ENCODE data around the gene CRIP1. TPM values are rescaled to one million over a fixed set of nuclear protein-coding genes. Genes with fewer than 3 reads are reported as not detected.

The CRIP1 gene
- total RNA-seq, 1 experiment from 2014 or later, result 0.39 TPM

- DNase-seq (ENCODE audit: low read depth in 1 of 2, low spot score in 2 of 2), result no peak
- H3K27ac ChIP-seq, result no peak overlapping the region
- no peak overlapping the region for H3K4me3 ChIP-seq
- no peaks in the 10 kb centered on the region for H3K27me3 ChIP-seq (replicated peaks)
- peaks cover 32% of the 10 kb centered on the region for H3K36me3 ChIP-seq
- no peaks in the 10 kb centered on the region for H3K4me1 ChIP-seq (replicated peaks)
- H3K9me3 ChIP-seq (replicated peaks), result no peaks in the 10 kb centered on the region
These were observed 28.1 kb upstream of the CRIP1 start for GRCh38 chr14:105458571-105458970.

- no peak overlapping the region for H3K27ac ChIP-seq
- peaks cover 2% of the 10 kb centered on the region for H3K4me1 ChIP-seq (replicated peaks)
- no peak overlapping the region for H3K4me3 ChIP-seq
- H3K36me3 ChIP-seq, result peaks cover 37% of the 10 kb centered on the region
- no peaks in the 10 kb centered on the region for H3K27me3 ChIP-seq (replicated peaks)
- H3K9me3 ChIP-seq (replicated peaks), result no peaks in the 10 kb centered on the region
- DNase-seq (ENCODE audit: low read depth in 1 of 2, low spot score in 2 of 2), result no peak
These were observed 26.6 kb upstream of the CRIP1 start for GRCh38 chr14:105460116-105460515.

- Histone ChIP-seq H3K4me1 (replicated peaks) (peaks cover 7% of the 10 kb centered on the region), H3K9me3 (replicated peaks) (no peaks in the 10 kb centered on the region), H3K36me3 (peaks cover 37% of the 10 kb centered on the region), H3K27me3 (replicated peaks) (no peaks in the 10 kb centered on the region), H3K27ac (no peak overlapping the region), H3K4me3 (no peak overlapping the region)
- DNase-seq (ENCODE audit: low read depth in 1 of 2, low spot score in 2 of 2), result no peak
These were observed 26.1 kb upstream of the CRIP1 start for GRCh38 chr14:105460616-105461015.

- H3K4me3 ChIP-seq, result no peak overlapping the region
- no peaks in the 10 kb centered on the region for H3K9me3 ChIP-seq (replicated peaks)
- H3K27ac ChIP-seq, result no peak overlapping the region
- H3K27me3 ChIP-seq (replicated peaks), result no peaks in the 10 kb centered on the region
- H3K4me1 ChIP-seq (replicated peaks), result peaks cover 9% of the 10 kb centered on the region
- peaks cover 35% of the 10 kb centered on the region for H3K36me3 ChIP-seq
- no peak for DNase-seq (ENCODE audit: low read depth in 1 of 2, low spot score in 2 of 2)
These were observed 24.8 kb upstream of the CRIP1 start for GRCh38 chr14:105461903-105462302.

- no peaks in the 10 kb centered on the region for H3K9me3 ChIP-seq (replicated peaks)
- H3K4me1 ChIP-seq (replicated peaks), result peaks cover 9% of the 10 kb centered on the region
- no peaks in the 10 kb centered on the region for H3K27me3 ChIP-seq (replicated peaks)
- no peak overlapping the region for H3K27ac ChIP-seq
- no peak for DNase-seq (ENCODE audit: low read depth in 1 of 2, low spot score in 2 of 2)
- H3K4me3 ChIP-seq, result no peak overlapping the region
- H3K36me3 ChIP-seq, result peaks cover 47% of the 10 kb centered on the region
These were observed 22.2 kb upstream of the CRIP1 start for GRCh38 chr14:105464501-105464900.

- Histone ChIP-seq H3K4me1 (replicated peaks) (peaks cover 9% of the 10 kb centered on the region), H3K27me3 (replicated peaks) (no peaks in the 10 kb centered on the region), H3K9me3 (replicated peaks) (no peaks in the 10 kb centered on the region), H3K36me3 (peaks cover 47% of the 10 kb centered on the region), H3K27ac (no peak overlapping the region), H3K4me3 (no peak overlapping the region)
- DNase-seq (ENCODE audit: low read depth in 1 of 2, low spot score in 2 of 2), result no peak
These were observed 21.3 kb upstream of the CRIP1 start for GRCh38 chr14:105465209-105466031.

- peaks cover 47% of the 10 kb centered on the region for H3K36me3 ChIP-seq
- H3K9me3 ChIP-seq (replicated peaks), result no peaks in the 10 kb centered on the region
- no peaks in the 10 kb centered on the region for H3K27me3 ChIP-seq (replicated peaks)
- no peak overlapping the region for H3K4me3 ChIP-seq
- H3K27ac ChIP-seq, result no peak overlapping the region
- DNase-seq (ENCODE audit: low read depth in 1 of 2, low spot score in 2 of 2), result no peak
- peaks cover 9% of the 10 kb centered on the region for H3K4me1 ChIP-seq (replicated peaks)
These were observed 20.0 kb upstream of the CRIP1 start for GRCh38 chr14:105466531-105467248.

GRCh38 chr14:105467249-105467941, 19.3 kb upstream of the CRIP1 start:
- H3K9me3 ChIP-seq (replicated peaks), result no peaks in the 10 kb centered on the region
- H3K27ac ChIP-seq, result no peak overlapping the region
- H3K4me3 ChIP-seq, result no peak overlapping the region
- no peaks in the 10 kb centered on the region for H3K27me3 ChIP-seq (replicated peaks)
- peaks cover 9% of the 10 kb centered on the region for H3K4me1 ChIP-seq (replicated peaks)
- peaks cover 47% of the 10 kb centered on the region for H3K36me3 ChIP-seq
- no peak for DNase-seq (ENCODE audit: low read depth in 1 of 2, low spot score in 2 of 2)

GRCh38 chr14:105467942-105468471, 18.7 kb upstream of the CRIP1 start:
- Histone ChIP-seq H3K36me3 (peaks cover 42% of the 10 kb centered on the region), H3K4me1 (replicated peaks) (peaks cover 9% of the 10 kb centered on the region), H3K9me3 (replicated peaks) (no peaks in the 10 kb centered on the region), H3K4me3 (no peak overlapping the region), H3K27ac (no peak overlapping the region), H3K27me3 (replicated peaks) (no peaks in the 10 kb centered on the region)
- no peak for DNase-seq (ENCODE audit: low read depth in 1 of 2, low spot score in 2 of 2)

- Histone ChIP-seq H3K27me3 (replicated peaks) (0 out of 2 replicates have a peak, but pooled peaks cover 2% of the 10 kb centered on the region), H3K9me3 (replicated peaks) (no peaks in the 10 kb centered on the region), H3K4me3 (no peak overlapping the region), H3K27ac (no peak overlapping the region), H3K4me1 (replicated peaks) (peaks cover 13% of the 10 kb centered on the region), H3K36me3 (peaks cover 39% of the 10 kb centered on the region)
- DNase-seq (ENCODE audit: low read depth in 1 of 2, low spot score in 2 of 2), result no peak
These were observed 18.0 kb upstream of the CRIP1 start for GRCh38 chr14:105468621-105469241.

GRCh38 chr14:105469456-105470349, 17.0 kb upstream of the CRIP1 start:
- peaks cover 4% of the 10 kb centered on the region for H3K27me3 ChIP-seq (replicated peaks)
- no peak for DNase-seq (ENCODE audit: low read depth in 1 of 2, low spot score in 2 of 2)
- H3K4me3 ChIP-seq, result no peak overlapping the region
- H3K9me3 ChIP-seq (replicated peaks), result no peaks in the 10 kb centered on the region
- peaks cover 33% of the 10 kb centered on the region for H3K36me3 ChIP-seq
- H3K27ac ChIP-seq, result no peak overlapping the region
- H3K4me1 ChIP-seq (replicated peaks), result peaks cover 21% of the 10 kb centered on the region

- H3K27ac ChIP-seq, result no peak overlapping the region
- H3K4me3 ChIP-seq, result no peak overlapping the region
- H3K4me1 ChIP-seq (replicated peaks), result peaks cover 24% of the 10 kb centered on the region
- peaks cover 24% of the 10 kb centered on the region for H3K36me3 ChIP-seq
- DNase-seq (ENCODE audit: low read depth in 1 of 2, low spot score in 2 of 2), result no peak
- no peaks in the 10 kb centered on the region for H3K9me3 ChIP-seq (replicated peaks)
- H3K27me3 ChIP-seq (replicated peaks), result peaks cover 13% of the 10 kb centered on the region
These were observed 16.1 kb upstream of the CRIP1 start for GRCh38 chr14:105470350-105471296.
